ENCODE data around the gene VSTM2A. TPM values are rescaled to one million over a fixed set of nuclear protein-coding genes. Genes with fewer than 3 reads are reported as not detected.

The VSTM2A gene
- total and polyA plus RNA-seq, 2 of the 8 experiments (the other 6 are each of a cell fraction or from before 2014, with no cell fraction given), result 0.58 to 1.4 TPM

DNA sequence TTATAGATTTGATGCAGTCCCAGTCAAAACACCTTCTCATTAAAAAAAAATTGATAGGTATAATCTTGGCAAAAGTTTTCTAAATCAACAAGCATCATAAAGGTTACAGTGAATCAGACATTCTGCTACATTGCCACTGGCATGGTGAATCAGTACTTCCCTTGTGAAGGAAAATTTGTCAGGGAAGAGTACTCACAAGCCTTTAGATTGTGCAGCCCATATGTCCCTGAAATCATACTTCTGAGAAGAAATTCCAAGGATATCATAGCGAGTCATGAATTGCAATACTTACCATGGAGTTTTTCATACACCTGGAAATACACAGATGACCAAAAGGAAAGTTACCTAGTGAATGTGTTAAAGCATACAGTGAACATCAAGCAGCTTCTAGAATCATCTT, 17.2 kb downstream of the VSTM2A start:
- DNase-seq (ENCODE audit: low read depth in 1 of 2, low spot score in 2 of 2) (no peak), FAIRE-seq (no peak)
- 92% methylated on average over 1 of the region's 1 CpG; no CpG with 5 or more reads in 1 of the 2 experiments for WGBS, 2 experiments (ENCODE audit: extremely low coverage in 1 of 2, insufficient coverage in 1 of 2, insufficient read length in 1 of 2, insufficient replicate concordance in 2 of 2, low coverage in 1 of 2, low lambda C conversion rate in 2 of 2, missing lambda C conversion rate in 1 of 2)
- Histone ChIP-seq H3K23me2 (ENCODE audit: low read depth, low read length) (no peaks in the 10 kb centered on the region), H3K9ac (replicated peaks in 1 of 4; ENCODE audit: extremely low read depth in 1 of 4, low read depth in 3 of 4, low read length in 3 of 4) (no peak overlapping the region), H2AFZ (ENCODE audit: low read length) (no peak overlapping the region), H2BK120ac (replicated peaks; ENCODE audit: low read depth, low read length) (no peak overlapping the region), H2BK20ac (ENCODE audit: low read length) (no peak overlapping the region), H4K8ac (ENCODE audit: extremely low read depth, insufficient read depth, low read length) (no peak overlapping the region), H3K79me2 (ENCODE audit: control insufficient read depth in 1 of 2, insufficient read depth in 2 of 2, low read length in 2 of 2) (no peaks in the 10 kb centered on the region), H3K9me3 (ENCODE audit: insufficient read depth in 2 of 2, low read depth in 1 of 2, low read length in 1 of 2) (no peaks in the 10 kb centered on the region), H2BK5ac (ENCODE audit: low read depth, low read length) (no peak overlapping the region), H4K5ac (ENCODE audit: insufficient read length, low read depth, low read length) (no peak overlapping the region), H3K4me3 (ENCODE audit: extremely low read depth in 1 of 4, insufficient read depth in 2 of 4, low read depth in 3 of 4, low read length in 4 of 4) (no peak overlapping the region), H3K4me2 (ENCODE audit: insufficient read depth in 1 of 2, low read depth in 2 of 2, low read length in 2 of 2) (no peak overlapping the region), H3K14ac (ENCODE audit: insufficient read length) (no peak overlapping the region), H3K79me1 (ENCODE audit: low read depth, low read length) (no peaks in the 10 kb centered on the region), H3K4ac (replicated peaks; ENCODE audit: insufficient read length, low read depth, low read length) (no peak overlapping the region), H3K36me3 (ENCODE audit: control insufficient read depth in 2 of 4, insufficient read depth in 4 of 4, low read length in 3 of 4) (no peaks in the 10 kb centered on the region), H3K56ac (replicated peaks; ENCODE audit: insufficient read length, low read depth, low read length) (no peak overlapping the region), H2BK12ac (ENCODE audit: low read depth, low read length) (no peak overlapping the region), H3K27me3 (replicated peaks in 1 of 4; ENCODE audit: control insufficient read depth in 3 of 4, extremely low read depth in 1 of 4, insufficient read depth in 3 of 4, low read length in 3 of 4) (no peaks in the 10 kb centered on the region), H4K20me1 (replicated peaks in 1 of 2; ENCODE audit: control insufficient read depth in 1 of 2, insufficient read depth in 2 of 2, low read length in 2 of 2) (no peaks in the 10 kb centered on the region), H2AK5ac (ENCODE audit: low read depth, low read length) (no peak overlapping the region), H3K18ac (ENCODE audit: extremely low read depth, low read length) (no peak overlapping the region), H3K27ac (ENCODE audit: low read depth, low read length) (no peak overlapping the region), H2BK15ac (ENCODE audit: low read length) (no peak overlapping the region), H4K91ac (replicated peaks; ENCODE audit: insufficient read length, low read length) (no peak overlapping the region), H3K23ac (ENCODE audit: insufficient read length) (no peak overlapping the region), H3K4me1 (replicated peaks in 1 of 4; ENCODE audit: control insufficient read depth in 3 of 4, insufficient read depth in 4 of 4, low read length in 3 of 4) (peaks cover 0 to 10% (median 8%) of the 10 kb centered on the region in 4 experiments; a peak in 6 of 7 replicates)
- CTCF ChIA-PET (ENCODE audit: partially characterized antibody), result no interaction called here
- POLR2A ChIA-PET (ENCODE audit: partially characterized antibody), result no interaction called here
- TF ChIP-seq KDM5A (IDR thresholded peaks at IDR 0.05; ENCODE audit: low read length) (no peak), BACH1 (IDR thresholded peaks at IDR 0.05; ENCODE audit: low read length) (no peak), POLR2AphosphoS5 (IDR thresholded peaks at IDR 0.05; ENCODE audit: low read depth, low read length) (no peak), SIRT6 (IDR thresholded peaks at IDR 0.05; ENCODE audit: low read length) (no peak), SAP30 (IDR thresholded peaks at IDR 0.05; ENCODE audit: insufficient read depth, insufficient replicate concordance, low read length) (no peak), YY1 (IDR thresholded peaks at IDR 0.05; ENCODE audit: low read depth, low read length) (no peak), SP4 (IDR thresholded peaks at IDR 0.05; ENCODE audit: low read length) (no peak), RFX5 (IDR thresholded peaks at IDR 0.05; ENCODE audit: borderline replicate concordance, low read depth, low read length) (no peak), TEAD4 (IDR thresholded peaks at IDR 0.05; ENCODE audit: low read depth, low read length) (no peak), TAF7 (optimal IDR thresholded peaks at IDR 0.05; ENCODE audit: borderline replicate concordance, low read depth, low read length) (no peak)
- TF ChIP-seq, protein P1, sequence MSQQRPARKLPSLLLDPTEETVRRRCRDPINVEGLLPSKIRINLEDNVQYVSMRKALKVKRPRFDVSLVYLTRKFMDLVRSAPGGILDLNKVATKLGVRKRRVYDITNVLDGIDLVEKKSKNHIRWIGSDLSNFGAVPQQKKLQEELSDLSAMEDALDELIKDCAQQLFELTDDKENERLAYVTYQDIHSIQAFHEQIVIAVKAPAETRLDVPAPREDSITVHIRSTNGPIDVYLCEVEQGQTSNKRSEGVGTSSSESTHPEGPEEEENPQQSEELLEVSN (IDR thresholded peaks at IDR 0.05), result no peak

All from H1 (cell line).